HG03280 (cell line): ENCODE measurements around the gene BSDC1.

Experiments used
- ATAC-seq: cut with Tn5 transposase; IDR thresholded peaks from one replicate; pipeline ENCODE4 v1.9.1; 2021; ENCODE audit warnings: mild to moderate bottlenecking, moderate library complexity; ENCODE audit not compliant: unreplicated experiment

Gene BSDC1

DNA sequence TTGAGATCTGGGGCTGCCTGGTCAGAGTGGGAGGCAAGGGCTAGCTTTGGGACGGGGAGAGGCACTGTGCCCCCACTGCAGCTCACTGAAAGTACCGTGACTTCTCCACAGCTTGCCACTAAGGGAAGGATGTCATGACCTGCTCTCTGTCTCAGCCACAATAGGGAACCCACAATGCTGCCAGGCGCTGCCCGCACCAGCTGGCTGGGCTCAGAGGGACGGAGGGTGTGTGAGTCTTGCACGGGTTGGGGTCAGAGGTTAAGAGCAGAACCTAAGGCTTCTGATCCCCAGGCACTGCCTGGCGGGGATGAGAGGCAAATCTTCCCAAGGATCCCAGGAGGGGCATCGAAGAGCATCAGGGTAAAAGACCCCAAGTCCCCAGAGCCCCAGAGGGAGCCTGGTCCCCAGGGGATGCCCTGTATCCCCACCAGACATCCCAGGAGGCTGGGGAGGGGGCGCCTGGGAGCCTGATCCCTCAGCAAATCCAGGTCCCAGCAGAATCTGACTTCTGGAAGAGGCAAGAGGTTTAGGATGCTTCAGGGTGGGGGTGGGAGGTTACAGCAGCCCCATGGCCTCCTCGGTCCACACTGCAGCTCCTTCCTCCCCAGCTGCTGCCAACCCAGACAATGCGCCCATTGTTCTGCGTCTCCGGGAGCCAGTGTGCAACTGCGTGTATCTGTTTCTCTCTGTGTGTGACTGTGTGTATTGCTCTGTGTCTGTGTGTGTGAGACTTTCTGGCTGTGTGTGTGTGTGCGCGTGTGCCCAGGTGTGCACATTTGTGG lies 56.2 kb downstream of the BSDC1 start:
- ATAC-seq = no peak

DNA sequence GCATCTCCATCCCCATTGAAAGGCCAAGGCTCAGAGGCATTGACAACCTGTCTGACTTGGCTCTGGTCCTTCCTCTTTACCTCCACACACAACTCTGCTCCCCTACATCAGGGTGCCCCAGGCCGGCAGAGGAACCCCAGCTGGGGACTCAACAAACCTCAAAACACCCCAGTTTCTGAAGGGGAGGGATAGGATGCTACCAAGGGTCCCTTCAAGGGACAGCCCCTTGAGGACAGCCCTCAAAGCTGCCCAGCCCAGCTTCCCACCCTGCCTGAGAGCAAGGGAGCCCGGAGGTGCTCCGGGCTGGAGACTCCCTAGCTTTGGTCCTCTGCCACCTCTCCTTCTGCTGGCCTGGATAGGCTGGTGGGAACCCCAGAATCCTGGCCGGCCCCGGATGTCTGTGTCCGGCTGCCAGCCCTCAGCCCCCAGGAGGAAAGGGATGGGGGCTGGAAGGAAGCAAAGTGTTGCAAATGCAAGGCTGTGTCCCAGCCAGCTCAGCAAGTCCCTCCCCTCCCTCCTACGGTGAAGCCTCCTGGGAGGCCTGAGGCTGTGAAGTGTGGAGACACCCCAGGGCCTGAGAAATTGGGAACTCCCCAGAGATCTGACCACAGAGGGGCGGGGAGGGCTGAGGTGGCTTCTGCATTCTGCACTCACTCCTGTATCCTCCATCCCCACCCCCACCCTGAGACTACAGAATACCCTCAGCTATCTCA lies 57.1 kb downstream of the BSDC1 start:
- no peak for ATAC-seq

DNA sequence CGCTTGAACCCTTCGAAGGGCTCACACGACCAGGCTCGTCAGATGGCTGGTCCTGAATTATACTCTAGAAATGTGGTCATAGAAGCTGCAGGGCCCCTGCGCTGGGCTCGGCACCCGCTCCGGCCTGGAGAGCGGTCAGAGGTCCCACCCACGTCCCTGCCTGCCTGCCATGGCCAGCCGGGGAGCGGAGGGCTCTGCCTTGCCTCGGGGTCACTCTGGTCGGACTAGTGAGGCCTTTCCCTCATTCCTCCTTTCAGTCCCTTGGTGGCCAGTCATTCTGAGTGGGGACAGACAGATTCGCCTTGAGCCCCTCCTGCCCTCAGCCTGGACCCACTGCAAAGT lies 57.7 kb downstream of the BSDC1 start:
- no peak for ATAC-seq

DNA sequence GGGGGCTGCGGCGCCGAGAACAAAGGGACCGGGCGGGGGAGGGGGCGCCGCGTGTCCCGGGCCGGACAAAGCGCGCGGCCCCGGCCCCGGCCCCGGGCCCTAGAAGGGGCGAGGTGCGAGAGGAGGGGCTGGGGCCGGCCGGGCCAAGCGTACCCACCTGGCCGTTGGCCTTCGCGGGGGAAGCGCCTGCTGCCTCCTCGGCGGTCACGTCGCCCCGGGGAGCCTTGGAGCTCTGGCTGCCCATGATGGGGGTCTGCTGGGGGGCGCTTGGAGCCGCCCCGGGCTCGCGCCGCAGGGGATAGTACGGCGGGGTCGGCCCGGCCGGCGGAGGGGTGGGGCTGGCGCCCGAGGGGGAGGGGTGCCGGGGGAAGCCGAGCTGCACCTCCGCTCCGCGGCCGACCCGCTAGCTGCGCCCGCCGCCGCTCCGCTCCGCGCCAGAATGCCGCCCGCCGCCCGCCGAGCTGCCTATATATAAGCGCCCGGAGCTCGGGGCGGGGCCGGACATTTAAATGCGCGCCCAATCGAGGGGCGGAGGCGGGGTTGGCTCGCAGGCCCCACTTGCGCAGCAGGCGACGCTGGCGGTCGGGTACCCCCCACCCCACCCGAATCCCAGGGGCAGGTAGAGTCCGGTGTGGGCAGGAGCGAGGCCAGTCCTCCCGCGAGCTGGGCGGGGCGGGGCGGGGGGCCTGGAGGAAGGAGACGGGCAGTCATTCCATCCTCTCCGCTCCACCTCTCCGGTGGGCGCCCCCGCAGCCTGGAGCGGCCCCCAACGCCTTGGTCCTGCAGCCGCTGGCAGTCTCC lies 58.3 kb downstream of the BSDC1 start, which contains the start of gene MARCKSL1:
TSS of gene MARCKSL1 (minus strand) at position 444 of the 801 bp plus-strand sequence. CDS start at position 244, 200 bp downstream.
- peak; percentile 49 for ATAC-seq

DNA sequence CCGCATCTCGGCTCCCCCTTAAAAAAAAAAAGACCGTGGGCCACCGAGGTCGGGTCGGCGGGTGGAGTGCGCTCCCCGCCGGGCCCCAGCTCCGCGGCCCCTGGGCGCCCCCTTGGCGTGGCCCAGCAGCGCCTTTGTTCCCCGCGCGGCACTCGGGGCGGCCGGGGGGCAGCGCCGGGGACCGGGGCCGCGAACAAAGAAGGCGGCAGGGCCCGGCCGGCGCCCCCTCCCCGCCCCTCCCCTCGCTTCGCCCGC lies 58.8 kb downstream of the BSDC1 start:
- no peak for ATAC-seq

DNA sequence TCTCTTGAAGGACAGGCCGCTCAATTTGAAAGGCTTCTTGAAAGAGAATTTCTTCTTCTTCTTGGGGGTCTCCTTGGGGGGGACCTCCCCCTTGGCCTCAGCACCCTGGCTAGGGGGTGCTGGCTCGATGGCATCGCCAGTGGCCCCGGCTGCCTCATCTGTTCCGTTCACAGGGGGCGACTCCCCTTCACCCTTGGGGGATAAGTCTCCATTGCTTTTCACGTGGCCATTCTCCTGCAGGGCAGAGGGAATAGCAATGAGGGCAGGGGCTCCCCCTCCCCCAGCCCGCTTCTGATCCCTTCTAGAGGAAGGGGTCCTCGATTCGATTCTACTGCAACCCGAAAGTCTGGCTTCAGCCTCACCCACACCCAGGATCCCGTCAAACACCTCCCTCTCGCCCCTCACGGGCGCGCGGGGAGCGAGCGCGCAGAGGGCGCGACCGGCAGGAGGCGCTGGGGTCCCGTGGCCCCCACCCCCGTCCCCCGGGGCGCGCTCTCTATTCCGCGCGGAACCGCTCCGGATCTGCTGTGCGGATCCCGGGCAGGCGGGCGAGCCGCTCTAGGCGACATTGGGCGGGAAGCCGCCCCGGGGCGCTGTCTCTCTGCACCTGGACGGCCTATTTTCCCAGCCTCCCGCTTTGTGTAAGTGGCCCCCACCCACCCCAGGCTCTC lies 59.2 kb downstream of the BSDC1 start:
- ATAC-seq = peak; percentile 30

DNA sequence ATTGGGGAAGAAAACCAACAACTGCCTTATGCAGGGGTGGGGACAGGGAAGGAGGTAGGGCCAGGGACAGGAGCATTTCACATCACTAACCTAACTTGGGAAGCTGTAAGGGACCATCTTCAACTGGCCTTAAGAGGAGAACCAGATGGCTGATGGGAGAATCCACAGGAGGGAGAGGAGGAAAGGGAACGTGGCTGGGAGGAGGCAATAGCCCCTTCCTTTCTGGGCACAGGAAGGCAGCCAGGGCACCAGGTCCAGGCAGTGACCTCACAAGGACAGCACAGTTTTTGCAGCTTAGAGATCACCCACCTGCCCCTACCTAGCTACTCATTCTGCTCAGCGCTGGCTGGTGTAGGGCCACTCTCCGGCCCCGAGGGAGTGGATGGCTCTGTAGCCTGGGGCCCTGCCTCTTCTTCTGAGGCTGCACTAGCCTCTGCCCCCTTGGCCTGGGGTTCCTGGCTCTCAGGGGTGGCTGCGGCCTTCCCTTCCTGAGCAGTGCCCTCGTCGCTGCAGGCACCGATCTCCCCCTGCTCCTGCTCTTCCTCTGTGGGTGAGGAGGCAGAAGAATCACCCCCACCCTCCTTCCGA lies 59.9 kb downstream of the BSDC1 start:
- ATAC-seq = no peak

DNA sequence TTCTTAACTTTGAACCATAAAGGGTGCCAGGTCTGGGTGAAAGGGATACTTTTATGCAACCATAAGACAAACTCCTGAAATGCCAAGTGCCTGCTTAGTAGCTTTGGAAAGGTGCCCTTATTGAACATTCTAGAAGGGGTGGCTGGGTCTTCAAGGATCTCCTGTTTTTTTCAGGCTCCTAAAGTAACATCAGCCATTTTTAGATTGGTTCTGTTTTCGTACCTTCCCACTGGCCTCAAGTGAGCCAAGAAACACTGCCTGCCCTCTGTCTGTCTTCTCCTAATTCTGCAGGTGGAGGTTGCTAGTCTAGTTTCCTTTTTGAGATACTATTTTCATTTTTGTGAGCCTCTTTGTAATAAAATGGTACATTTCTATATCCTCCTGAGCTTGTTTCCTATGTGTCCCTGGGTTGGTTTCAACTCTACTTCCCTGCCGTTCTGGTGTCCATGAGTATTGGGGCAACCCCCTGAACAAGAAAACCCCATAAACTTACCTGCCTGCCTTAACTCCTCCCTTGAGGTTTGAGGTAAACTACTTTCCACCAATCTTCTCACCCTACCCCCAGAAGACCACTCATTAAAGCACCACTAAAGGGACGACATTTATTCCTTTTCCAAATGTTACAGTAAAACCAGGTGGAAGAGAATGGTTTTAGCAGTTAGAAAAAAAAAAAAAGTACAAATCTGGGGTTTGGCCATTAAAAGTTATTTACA lies 60.8 kb downstream of the BSDC1 start:
- no peak for ATAC-seq

DNA sequence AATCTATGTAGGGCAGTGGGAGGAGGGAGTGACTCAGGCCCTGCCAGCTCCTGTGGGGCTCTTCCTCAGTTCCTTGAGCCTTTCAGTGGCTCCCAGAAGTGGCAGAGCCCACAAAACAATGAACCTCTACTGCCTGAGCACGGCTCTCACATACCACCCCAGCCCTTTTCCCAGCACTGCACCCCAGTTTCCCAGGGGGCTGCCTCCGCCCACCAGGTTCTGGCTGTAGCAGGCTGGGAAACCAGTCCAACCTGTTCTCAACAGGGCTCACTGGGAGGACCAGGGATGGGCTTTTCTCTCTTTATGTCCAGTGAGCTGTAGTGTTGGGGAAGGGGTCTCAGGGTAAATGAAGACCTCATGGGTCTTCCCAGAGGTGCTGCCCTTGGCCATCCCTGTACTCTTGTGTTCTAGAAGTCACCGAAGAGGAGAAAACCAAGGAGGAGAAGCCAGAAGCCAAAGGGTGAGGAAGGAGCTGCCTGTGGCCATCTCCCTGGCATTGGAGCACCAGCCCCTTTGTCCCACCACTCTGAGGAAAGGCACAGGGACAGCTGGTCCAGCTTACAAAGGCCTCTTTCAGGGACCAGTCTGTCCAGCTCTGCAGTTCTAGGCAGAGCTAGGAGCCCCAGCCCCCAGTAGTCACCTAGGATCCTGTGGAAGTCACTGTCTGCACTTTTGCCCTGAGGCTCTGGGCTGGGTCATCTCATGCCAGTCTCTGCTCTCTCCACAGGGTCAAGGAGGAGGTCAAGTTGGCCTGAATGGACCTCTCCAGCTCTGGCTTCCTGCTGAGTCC lies 61.8 kb downstream of the BSDC1 start:
- ATAC-seq = no peak

DNA sequence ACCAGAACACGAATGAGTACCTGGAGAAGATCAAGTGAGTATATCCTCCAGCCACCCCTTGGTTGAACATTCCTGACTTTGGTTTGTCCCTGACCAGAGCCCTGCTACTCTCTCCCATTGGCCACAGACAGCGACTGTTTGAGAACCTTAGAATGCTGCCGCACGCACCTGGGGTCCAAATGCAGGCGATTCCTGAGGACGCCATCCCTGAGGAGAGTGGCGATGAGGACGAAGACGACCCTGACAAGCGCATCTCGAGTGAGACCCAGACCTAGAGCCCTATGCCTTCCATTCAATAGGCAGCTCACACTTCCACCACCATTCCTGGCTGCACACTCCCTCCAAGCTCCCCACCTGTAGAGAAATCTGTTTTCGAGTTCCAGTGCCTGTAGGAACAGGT lies 62.7 kb downstream of the BSDC1 start:
- ATAC-seq = no peak

DNA sequence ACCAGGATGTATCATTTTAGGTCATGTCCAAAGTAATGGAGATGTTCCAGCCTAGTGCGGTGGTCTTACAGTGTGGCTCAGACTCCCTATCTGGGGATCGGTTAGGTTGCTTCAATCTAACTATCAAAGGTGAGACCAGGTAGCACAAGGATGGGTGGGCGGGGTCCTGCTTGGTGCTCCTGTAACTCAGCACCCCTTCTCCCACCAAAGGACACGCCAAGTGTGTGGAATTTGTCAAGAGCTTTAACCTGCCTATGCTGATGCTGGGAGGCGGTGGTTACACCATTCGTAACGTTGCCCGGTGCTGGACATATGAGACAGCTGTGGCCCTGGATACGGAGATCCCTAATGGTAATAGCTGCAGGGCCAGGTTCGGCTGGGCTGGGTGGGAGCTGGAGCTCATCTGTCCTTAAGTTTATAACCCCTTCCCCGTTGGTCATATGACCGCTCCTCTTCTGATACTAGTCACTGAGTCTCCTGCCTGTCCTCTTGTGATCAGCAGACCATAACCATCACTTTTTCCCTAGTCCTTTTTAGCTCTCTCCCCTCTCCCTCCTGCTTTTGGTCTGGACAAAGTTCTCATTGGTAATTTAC lies 63.6 kb downstream of the BSDC1 start:
- no peak for ATAC-seq

DNA sequence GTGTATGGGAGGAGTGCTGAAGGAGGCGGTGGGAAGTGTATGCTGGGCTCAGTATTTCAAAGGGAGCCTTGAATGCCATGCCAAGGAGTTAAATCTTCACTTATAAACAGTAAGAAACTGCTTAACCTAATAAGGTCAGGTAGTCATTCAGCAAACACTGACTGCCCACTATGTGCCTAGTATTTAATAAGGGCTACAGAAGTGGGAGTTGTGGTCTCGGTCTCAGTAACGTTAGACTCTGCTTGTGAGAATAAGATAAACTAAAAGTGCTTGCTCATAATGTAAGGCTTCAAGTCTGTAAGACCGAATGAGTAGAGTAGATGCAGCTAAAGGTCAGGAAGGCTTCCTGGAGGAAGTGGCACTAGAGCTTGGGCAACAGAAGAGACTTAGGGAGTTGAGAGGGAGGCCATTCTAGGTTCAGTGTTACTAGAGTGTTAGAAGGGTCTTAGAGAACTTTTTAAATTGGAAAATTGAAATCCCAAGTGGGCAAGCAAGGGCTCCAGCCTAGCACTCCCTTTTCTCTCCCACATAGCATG lies 64.2 kb downstream of the BSDC1 start:
- no peak for ATAC-seq

DNA sequence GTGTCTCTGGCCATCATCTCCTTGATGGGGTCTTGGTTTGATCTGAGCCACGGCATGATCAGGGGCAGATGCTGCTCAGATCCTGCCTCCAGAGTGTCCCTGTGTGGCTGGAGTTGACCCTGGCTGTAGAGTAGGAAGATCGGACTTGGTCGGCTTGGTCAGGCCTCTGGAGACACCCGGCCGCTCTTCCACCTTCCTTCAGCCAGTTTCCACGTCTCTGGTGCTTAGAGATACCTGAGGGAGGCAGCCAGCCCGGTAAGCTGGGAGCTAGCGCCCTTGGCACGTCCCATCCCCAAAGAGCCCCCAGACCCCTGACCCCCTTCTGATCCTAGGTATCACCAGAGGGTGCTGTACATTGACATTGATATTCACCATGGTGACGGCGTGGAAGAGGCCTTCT lies 67.0 kb downstream of the BSDC1 start:
- ATAC-seq = no peak

DNA sequence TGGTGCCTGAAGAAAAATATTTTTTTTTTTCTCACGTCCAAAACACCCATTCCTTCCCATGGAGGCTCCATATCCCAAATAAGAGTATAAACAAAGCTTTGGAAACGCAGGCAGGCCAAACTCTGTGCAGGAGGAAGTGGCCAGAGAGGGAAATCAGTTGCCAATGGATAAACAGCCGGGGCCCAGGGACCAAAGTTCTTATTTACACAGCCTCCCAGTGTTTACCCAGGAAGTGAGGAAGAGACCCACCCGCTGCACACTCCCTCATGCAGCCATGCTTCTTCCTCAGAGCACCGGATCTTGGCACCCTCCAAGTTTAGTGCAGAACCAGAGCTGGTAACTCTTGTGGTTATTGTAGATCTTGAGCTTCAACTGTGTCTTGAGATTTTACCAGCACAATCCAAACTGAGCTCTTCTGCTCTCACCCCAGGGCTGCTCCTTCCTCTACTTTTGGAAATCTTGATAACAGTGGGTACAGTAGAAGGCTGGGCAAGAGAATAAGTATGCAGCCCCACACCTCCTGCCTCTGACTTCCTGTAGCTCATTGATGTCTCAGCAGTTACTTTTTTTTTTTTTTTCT lies 72.4 kb downstream of the BSDC1 start:
- ATAC-seq = no peak

DNA sequence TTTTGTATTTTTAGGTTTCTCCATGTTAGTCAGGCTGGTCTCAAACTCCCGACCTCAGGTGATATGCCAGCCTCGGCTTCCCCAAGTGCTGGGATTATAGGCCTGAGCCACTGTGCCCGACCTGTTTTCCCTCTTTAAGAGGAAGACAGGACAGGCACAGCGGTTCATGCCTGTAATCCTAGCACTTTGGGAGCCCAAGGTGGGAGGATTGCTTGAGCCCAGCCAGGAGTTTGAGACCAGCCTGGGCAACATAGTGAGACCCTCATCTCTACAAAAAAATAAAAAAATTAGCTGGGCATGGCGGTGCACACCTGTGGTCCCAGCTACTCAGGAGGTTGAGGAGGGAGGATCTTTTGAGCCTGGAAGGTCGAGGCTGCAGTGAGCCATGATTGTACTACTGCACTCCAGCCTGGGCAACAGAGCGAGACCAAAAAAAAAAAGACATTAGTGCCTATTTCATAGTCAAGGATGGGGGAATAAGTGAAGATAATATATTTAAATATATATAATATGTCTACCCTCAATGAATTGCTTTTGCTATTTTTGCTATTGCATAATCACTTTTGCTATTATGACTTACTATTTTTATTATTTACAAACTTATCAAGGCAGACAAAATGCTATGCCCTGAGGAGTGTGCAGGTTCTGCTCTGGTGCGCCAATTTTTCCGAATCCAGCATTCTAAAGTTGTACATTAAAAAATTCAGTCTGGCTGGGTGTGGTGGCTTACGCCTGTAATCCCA lies 75.9 kb downstream of the BSDC1 start:
- no peak for ATAC-seq

DNA sequence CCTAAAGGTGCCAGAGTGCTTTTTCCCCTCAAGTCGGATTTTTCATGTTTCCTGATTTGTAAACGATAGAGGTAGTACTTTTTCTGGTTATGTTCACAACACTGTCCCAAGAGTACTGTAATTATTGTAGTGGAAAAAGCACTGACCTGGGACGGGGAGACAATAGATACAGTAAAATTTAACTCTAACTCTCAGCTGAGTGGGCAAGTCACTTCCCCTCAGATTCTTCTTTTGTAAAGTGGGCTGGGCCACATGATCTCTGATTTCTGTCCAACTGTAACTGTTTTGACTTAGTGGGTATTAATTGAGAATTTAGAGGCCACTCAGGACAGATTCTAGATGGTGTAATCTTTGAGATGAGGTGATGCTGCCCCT lies 77.4 kb downstream of the BSDC1 start:
- no peak for ATAC-seq
